Activated CD4-positive, alpha-beta T cell treated with anti-CD3 and anti-CD28 coated beads, Interleukin-10, Interleukin-2, amounts not matched to agents 100 ng/mL and 50 ng/mL, durations not matched to agents 16 hours and 8 hours (primary cell): ENCODE results near the gene INPP4B.
A peak's percentile ranks its signal among the peaks of the same experiment; 100 is the strongest.
"Not testable (repeated sequence)": the region's sequence is repeated elsewhere in the genome, so short reads cannot be mapped to it uniquely, and the experiment has no call there.

Experiments used
- DNase-seq: peaks from one replicate; pipeline ENCODE4 v3.0.0-alpha.2; 2020

The INPP4B gene

DNA sequence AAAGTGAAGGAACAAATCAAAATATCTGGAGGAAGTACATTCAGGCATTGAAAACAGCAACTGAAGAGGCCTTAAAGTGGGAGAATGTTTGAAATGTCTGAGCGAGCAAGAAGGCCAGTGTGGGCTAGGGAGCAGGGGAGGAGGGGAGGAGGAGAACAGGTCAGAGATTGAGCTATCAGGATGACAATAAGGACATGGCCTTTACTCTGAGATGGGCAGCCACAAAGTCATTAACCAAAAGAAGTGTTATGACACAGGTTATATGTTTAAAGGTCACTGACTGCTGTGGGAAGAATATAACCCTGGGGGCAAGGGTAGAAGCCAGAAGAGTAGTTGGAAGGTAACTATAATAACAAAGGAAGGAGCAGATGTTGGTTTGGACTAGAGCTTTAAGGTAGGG, 315.4 kb downstream of the INPP4B start:
- no peak for DNase-seq

DNA sequence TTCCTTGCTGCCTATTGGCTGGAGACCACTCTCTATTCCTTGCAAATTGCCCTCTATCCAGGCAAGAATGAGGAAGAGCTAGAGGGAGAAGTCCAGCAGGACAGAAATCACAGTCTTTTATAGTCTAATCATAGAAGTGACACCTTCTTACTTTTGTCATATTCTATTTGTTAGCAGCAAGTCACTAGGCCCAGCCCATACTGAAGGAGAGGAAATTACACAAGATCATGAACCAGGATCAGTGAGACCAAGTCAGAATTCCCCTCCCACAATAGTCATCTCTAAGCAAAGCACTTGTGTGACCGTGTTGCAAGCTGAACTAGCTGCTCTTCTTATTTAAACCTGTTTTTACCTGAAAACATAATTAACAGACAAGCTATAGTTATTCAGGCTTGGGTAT, 317.7 kb downstream of the INPP4B start:
- peak; percentile 16 for DNase-seq

DNA sequence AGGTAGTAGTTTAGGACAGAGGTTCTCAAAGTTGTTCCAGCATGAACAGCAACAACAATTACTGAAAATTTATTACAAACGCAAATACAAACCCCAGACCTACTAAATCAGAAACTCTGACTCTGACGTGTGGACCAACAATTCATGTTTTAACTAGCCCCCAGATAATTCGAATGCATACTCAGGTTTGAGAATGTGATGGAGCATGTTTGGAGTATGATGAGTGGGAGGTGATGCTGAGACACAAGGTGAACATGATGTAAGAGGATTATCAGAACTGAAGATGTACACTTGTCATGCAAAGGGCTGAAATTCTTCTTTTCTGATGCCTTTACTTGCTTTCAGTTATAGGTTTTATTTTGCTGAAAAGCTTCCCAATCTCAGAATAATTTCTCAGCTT, 323.0 kb downstream of the INPP4B start:
- peak; percentile 56 for DNase-seq

DNA sequence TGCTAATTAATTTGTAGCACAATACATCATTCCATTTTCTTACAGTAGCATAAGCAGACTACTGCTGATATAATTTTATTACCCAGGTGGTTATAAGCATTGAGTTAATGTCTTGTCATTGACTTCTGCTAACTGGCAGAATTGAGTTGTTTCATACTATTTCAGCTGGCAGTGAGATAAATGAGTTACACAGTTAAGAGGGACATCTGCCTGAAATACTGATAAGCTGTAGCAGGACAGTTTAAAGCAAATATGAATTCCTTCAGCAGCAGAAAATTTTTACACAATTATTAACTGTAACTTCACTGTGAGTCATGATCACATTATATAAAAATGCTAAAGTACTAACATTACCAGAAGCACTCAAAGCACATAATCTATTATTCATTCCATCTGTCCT, 326.8 kb downstream of the INPP4B start:
- DNase-seq = no peak

DNA sequence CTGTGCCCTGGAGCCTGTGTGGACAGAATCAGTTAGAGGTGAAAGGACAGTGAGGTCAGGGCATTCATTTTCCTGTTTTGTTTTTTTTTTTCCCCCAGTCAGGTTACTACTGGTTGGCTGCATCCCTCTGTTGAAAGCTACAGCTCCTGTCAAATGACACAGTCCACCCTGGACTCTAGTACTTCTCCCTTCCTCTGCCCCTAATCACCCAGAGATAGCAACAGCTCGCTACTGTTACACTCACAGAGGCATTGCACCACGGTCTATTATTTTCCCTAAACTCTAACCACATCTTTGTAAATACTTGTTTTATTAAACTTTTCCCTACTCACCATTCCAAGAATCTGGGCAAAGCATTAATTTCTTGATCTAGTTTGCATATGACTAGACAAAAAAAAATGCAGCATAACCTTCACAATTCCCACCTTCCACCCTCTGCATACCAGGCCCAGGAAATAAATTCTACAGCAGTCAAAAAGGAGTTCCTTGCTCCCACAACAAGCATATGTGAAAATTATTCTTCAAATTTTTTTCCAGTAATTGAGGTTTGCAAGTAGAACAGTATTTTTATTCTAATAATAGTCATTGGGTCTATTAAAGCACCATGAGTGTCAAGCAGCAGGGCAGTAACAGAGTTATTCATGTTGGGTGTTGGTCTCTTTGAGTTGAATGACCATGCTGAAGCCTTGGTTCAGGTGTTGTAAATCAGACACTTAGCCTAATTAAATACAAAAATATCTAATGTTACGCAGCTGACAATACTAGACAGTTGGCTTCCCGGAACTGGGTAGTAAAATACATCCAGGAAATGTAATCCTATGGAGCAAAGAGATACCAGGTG, 329.2 kb downstream of the INPP4B start:
- DNase-seq = no peak

DNA sequence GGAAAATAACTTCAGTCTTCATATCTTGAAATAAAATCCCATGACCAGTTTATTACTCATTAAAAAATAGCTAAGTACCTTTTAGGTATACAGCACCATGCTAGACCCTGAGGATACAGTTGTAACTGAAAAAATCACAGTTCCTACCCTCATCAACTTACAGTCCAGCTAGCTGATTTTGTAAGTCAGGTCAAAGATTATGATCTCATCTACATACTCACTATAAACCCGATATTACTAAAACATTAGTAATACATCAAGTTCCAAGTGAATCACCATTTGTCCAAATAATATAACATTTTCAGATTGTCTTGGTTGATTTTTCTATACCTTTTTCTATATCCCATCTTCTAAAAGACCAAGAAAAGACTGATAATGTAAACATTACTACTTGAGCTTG, 333.9 kb downstream of the INPP4B start:
- no peak for DNase-seq

DNA sequence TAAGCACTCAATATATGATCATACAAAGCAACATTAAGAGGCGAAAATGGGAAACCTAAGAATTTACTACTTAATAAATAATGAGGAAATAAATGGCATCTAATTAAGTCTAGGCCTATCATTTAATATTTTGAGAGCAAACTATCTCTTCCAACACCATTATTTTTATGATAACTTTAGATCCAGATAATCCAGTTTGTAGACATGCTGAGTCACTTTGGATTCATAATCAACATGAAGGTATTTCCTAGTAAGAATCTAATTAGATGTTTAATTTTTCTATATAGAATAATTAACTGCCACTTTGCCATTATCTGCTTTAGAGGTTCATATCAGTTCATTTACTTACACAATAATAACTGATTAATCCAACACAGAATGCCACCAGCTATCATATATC, 336.2 kb downstream of the INPP4B start:
- no peak for DNase-seq

DNA sequence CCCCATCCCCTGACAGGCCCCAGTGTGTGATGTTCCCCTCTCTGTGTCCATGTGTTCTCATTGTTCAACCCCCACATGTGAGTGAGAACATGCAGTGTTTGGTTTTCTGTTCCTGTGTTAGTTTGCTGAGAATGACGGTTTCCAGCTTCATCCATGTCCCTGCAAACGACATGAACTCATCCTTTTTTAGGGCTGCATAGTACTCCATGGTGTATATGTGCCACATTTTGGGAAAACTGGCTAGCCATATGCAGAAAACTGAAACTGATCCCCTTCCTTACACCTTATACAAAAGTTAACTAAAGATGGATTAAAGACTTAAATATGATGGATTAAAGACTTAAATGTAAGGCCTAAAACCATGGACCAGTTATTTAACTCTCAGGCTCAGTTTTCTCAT, 336.7 kb downstream of the INPP4B start:
- DNase-seq = not testable (repeated sequence)

DNA sequence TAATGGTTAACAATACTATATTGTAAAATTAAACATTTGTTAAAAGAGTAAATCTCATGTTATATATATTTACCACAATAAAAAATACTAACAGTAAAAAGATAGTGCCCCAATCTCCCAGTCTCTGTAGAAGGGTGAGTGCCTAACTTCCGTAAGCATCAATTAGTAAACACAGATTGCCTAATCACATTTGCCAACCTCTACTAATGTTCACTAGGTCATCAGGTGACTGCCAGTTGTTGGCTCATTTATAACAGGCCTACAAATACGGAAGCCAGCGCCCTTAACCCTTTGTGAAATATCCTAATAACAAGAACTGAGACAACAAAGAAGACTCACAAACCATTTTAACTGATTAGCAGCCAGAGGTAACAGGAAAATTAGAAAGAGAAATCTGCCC, 345.1 kb downstream of the INPP4B start:
- no peak for DNase-seq

DNA sequence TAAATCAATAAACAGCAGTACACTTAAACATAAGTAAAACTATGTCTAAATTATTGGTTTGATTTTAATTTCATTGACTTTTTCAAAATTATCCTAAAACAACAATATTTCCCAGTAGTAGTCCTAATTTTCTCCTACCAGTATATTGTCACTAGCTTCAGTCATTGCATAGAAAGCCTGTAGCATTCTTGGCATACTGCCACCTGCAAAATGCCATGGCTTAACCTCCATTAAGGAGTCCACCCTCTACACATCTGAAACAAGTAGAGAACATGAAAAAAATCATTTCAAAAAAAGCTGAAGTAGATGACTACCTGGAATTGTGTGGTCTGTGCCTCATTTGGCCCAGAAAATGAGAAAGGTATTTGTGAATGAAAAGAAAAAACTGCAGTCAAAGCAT, 348.5 kb downstream of the INPP4B start:
- DNase-seq = no peak

DNA sequence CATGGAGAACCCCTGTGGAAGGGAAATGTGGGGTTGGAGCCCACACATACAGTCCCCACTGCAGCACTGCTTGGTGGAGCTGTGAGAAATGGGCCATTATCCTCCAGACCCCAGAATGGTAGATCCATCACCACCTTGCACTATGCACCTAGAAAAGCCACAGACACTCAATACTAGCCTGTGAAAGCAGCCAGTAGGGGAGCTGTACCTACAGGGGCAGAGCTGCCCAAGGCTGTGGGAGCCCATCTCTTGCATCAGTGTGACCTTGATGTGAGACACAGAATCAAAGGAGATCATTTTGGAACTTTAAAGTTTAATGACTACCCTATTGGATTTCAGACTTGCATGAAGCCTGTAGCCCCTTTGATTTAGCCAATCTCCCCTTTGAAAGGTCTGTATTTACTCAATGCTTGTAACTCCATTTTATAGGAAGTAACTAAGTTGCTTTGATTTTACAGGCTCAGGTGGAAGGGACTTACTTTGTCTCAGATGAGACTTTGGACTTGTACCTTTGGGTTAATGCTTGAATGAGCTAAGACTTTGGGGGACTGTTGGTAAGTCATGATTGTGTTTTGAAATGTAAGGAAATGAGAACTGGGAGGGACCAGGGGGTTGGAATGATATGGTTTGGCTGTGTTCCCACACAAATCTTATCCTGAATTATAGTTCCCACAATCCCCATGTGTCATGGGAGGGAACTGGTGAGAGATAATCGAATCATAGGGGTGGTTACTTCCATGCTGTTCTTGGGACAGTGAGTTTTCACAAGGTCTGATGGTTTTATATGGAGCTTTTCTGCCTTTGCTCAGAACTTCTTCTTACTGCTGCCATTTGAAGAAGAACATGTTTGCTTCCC, 352.6 kb downstream of the INPP4B start:
- DNase-seq = no peak

DNA sequence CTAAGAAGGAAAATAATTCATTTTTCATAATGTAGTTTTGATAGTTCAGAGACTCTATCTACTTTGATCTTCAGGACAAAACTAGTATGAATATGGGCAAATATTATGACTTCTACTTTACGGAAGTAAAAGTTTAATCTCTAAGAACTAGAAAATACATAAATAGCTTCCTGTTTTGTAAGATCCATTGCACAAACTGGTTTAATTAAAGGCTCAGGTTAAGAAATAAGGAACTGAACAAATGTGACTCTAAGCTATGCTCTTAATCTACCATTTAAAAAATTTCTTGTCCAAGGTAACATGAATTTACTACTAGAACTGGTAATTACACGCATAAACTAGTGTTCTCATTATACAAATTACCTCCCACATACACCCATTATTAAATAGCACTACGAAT, 360.6 kb downstream of the INPP4B start:
- DNase-seq = no peak

DNA sequence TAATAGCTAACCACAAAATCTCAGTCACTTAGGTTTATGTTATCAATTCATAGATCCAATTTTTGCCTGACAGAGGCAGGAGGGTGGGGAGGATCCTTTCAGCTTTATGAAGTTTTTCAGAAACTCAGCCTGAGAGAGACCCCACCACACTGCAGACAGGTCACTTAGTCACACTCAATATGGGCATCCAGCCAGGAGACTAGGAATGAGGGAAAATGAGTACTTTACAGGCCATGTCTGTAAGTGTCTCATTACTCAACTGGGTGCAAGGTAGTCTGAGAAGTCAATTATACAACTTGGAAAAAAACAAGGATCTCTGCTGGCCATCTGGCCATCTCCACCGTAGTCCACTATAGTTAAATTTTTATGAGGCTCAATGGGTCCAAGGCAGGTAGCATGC, 365.9 kb downstream of the INPP4B start:
- no peak for DNase-seq

DNA sequence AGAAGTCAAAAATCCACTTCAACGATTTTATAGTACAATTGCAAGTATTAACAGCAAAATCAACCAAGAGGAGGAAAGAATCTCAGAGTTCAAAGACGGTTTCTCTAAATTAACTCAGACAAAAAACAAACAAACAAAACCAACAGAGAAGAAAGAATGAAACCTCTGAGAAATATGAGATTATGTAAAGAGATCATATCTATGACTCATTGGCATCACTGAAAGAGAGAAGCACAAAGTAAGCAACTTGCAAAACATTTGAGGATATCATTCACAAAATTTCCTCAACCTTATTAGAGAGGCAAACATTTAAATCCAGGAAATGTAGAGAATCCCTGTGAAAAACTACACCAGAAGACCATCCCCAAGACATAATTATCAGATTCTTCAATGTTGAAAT, 370.4 kb downstream of the INPP4B start:
- peak; percentile 14 for DNase-seq

DNA sequence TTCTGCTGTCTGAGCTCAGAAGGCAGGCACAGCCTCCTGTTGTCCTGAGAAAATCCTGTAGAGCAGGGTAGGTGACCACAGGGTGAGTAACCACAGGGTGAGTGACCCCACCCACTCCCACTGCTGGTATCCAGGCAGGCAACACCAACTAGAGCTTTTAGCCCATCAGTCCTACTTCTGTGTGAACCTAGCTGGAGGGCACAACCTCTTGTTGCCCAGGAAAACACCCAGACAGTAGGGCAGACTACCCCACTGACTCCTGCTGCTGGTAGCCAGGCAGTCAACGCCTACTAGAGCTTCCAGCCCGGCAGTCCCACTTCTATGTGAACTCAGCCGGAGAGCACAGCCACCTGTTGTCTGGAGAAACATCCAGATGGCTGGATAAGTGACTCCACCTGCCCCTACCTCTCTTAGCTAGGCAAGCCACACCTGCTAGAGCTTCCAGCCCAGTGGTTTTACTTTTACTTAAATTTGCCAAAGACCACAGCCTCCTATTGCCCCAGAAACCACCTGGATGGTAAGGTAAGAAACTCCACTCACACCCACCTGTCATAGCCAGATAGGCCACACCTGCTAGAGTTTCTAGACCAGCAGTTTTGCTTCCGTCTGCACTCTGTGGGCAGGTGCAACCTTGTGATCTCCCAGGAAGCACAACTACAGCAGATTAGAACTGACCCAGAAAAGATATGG, 371.6 kb downstream of the INPP4B start:
- DNase-seq = no peak

DNA sequence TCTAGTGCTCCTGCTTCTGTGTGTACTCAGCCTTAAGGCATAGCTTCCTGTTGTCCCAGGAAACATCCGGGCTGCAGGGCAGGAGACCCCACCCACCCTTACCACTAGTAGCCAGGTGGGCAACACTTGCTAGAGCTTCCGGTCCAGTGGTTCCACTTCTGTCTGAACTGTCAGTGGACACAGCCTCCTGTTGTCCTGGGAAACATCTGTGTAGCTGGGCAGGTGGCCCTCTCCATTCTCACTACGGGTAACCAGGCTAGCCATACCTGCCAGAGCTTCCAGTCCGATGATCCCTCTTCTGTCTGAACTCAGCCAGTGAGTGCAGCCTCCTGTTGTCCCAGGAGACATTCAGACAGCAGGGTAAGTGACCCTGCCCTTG, 372.2 kb downstream of the INPP4B start:
- DNase-seq = no peak

DNA sequence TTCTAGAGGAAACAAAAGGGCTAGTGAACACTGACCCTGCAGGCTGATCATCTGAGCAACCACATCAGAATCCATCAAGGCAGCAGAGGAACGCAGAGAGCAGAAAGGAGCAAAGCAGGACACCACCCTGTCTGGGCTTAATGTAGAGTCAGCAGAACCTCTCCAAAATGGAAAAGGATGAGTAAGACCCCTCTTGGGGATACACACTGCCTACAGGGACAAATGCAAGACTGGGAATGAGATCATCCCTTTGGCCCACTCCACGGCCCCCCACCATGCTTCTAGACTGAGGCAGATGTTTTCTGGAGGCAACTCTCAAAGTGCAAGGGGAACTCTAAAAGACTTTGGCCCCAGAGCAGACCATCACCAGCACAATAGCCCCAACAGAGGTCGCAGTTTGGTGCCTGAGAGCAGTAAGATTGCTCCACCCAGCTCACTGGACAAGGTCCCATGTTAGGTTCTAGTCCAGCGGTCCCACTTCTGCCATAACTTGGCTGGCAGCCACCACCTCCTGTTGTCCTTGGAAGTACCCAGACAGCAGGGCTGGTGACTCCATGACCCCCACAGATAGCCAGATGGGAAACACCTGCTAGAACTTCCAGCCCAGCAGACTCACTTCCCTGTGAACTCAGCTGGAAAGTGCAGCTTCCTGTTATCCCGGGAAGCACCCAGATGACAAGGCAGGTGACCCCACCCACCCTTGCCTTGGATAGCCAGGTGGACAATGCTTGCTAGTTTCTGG, 372.7 kb downstream of the INPP4B start:
- DNase-seq = no peak

DNA sequence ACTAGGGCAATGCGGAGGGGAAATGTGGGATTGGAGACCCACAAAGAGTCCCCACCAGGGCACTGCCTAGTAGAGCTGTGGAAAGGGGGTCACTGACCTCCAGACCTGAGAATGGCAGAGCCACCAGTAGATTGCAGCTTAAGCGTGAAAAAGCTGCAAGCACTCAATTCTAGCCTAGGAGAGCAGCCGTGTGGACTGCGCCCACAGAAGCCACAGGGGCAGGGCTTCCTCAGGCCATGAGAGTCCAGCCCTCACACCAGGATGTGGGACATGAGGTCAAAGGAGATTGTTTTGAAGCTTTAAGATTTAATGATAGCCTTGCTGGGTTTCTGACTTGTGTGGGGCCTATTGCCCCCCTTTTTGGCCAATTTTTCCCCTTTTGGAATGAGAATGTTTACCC, 379.0 kb downstream of the INPP4B start:
- DNase-seq = no peak

DNA sequence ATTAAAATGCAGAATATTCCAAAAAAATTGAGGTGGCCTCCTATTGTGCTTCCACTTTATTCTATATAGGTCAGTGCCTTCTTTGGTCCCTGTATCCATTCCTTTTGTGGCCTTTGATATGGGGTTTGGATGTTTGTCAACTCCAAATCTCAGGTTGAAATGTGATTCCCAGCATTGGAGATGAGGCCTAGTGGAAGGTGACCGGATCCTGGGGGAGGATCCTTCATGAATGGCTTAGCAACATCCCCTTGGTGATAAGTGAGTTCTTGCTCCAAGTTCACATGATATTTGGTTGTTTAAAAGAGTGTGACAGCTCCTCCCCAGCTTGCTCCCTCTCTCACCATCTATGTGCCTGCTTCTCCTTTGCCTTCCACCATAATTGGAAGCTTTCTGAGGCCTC, 380.6 kb downstream of the INPP4B start:
- no peak for DNase-seq

DNA sequence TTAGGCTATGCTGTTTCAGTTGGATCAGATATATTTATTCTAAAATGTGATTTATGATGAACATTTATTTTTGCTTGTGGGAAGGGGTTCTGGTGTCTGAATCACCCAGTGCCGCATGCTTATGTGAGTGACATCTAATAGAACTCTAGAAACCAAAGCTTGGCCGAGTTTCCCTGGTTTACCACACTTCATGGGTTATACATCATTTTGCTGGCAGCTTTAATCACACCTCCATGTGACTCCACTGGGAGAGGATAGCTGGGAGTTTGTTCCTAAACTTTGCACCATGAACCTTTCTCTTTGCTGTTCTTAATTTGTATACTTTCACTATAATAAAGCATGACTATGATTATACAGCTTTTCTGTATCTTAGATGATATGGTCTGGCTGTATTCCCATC, 382.9 kb downstream of the INPP4B start:
- DNase-seq = no peak

DNA sequence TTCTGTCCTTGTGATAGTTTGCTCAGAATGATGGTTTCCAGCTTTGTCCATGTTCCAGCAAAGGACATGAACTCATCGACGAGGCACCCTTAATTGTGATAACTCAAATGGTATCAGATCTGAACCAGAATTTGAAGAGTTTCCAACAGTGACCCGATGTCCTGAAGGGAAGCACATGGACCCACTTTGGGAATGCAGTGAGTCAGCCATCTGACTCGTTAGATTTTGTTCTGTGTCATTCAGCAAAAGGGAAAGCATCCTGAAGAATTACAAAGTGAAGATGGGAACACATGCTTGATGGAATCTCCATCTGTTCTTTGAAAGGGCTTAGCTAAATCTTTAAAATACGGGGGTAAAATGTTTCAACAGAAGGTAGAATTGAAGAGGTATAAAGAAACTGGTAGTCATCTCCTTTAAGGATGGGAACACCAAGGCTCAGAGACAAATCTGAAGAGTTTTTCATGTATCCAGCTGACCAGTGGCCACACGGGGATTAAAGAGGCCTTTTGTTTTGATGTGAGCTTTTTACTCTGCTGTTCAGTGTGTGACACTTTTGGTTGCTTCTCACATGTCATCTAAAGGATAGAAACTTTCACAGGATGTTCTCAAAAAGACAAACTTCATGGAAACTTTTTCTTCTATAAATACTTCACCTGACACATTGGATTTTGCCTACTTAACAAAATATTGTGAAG, 393.8 kb downstream of the INPP4B start:
- no peak for DNase-seq

DNA sequence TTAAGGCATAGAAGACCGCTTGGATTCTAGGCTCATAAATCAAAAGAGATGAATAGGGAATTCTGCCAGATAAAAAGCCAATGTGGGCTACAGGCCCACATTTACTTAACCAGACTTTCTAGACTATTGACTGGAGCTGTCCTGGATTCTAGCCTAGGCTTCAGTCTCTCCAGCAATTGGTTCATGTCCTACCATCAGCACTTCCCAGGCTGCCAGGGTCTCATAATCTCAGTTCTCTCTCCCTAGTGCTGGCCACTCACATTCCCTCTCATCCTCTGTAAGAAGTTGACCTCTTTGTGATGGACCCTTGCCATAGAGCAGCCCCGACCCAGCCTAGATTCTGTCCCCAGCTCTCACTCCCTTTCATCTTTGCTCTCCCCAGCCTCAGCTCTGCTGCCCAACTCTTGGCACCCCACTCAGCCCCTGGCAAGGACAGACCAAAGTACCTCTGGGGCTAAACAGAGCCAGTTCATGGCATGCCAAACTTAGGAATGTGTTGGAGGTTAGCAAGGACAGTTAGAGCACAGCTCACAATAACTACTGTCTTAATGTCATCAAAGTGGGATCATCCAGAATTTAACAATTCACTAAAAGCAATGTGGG, 396.2 kb downstream of the INPP4B start:
- no peak for DNase-seq
